ENCODE measurements around the gene PRLHR.

Gene PRLHR

GRCh38 chr10:118587881-118588651, 7.4 kb downstream of the PRLHR start:
- no peak for DNase-seq (ENCODE audit: low read depth, low spot score)

DNA sequence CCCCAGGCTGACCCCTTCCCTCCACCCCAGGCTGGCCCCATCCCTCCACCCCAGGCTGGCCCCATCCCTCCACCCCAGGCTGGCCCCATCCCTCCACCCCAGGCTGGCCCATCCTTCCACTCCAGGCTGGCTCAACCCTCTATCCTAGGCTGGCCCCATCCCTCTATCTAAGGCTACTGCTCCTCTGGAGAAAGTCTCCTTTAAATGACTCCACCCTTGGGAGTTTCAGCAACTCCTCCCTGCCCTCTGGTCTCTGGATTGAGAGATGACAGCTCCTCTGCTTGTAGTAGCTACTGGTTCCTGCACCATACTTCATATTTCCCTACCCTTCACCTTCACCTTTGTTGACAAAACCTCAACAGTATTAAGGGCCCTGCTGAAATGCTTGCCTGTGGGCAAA, 8.5 kb downstream of the PRLHR start:
- DNase-seq (ENCODE audit: low read depth, low spot score), result no peak

- DNase-seq (ENCODE audit: low read depth, low spot score), result no peak
These were observed 9.7 kb downstream of the PRLHR start for GRCh38 chr10:118585794-118586193.

DNA sequence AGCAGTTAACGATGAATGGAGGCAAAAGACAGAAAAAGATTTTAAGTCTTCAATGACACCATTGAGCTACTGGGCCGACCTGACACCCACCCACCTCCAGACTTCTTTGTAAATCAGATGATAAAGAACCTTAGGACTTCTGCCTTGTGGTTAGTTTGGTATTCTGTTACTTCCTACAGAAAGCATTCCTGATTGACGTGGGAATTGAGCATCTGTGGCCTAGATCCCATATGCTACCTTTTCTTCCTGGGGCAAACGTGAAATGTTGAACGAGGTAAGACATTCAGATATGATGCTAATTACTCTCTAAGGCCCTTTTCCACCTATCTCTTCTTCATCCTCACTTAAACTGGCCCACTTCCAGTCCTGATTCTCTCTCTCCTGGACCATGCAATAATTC, 10.2 kb downstream of the PRLHR start:
- DNase-seq (ENCODE audit: low read depth, low spot score), result no peak

DNA sequence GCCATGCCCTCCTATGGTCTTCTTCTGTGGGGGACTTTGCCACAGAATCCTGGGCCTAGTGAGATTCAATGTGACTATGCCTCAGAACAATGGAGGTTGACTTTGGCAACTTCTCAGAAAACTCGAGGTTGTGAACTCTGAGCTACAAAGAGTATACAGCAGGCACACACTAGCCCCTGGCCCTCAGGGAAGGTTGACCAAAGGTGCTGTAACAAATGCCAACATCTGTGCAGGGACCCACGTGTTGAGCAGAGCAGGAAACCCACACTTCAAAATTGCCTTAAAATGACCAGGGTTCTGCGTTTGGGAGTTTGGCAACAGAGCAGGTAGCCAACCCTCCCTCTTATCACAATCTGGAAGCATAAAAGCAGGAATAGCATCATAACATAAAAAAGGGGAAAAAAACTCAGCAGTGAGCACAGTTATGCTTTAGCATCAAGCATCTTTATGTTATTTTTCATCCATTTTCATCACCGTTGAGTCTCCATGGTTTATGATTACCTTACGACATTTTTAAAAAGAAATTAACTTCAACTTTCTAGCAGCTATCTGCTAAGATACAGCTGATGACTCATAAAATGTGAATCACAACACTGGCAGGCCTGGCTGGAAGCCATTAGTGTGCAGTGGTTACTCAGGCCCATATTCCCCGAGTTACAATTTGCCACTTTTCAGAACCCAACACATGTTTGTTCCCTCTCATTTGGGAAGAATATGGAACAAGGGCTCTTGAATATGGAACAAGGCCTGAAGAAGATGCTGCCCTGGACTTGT, 11.1 kb downstream of the PRLHR start:
- DNase-seq (ENCODE audit: low read depth, low spot score), result no peak

DNA sequence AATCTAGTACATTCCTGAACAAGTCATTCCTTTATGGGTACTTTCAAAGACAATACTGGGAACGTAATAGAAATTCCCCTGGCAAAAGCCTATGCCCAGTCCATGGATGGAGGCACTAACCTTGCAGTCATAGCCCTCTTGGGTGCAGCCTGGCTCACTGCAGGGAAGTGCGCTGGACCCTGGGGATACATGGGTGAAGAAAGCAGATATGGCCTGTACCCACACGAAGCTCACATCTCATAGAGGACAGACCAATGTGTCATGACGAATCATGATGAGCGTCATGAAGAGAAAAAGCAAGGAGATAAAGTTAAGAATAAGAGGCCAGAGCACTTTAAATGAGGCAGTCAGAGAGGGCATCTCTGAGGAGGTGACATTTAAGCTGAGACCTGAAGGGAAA, 11.8 kb downstream of the PRLHR start:
- DNase-seq (ENCODE audit: low read depth, low spot score), result no peak

GRCh38 chr10:118582511-118582910, 12.9 kb downstream of the PRLHR start:
- no peak for DNase-seq (ENCODE audit: low read depth, low spot score)

DNA sequence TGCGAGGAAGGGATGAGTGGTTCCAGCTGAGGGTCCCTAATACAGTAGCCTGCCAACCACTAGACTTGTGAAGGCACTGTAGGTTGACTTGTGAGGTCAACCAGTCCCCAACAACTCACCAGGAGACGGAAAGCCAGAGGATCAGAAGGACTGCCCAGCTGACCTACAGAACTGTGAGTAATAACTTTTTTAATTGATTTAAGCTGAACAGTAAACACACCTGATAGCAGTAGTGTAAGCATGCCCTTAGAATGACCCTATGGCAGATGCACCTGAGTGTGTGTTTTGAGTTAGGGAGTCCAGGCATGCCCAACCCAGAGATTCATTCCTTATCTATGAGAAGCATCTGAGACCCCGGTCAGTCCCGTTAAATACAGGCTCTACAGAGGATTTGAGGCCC, 14.1 kb downstream of the PRLHR start:
- no peak for DNase-seq (ENCODE audit: low read depth, low spot score)

DNA sequence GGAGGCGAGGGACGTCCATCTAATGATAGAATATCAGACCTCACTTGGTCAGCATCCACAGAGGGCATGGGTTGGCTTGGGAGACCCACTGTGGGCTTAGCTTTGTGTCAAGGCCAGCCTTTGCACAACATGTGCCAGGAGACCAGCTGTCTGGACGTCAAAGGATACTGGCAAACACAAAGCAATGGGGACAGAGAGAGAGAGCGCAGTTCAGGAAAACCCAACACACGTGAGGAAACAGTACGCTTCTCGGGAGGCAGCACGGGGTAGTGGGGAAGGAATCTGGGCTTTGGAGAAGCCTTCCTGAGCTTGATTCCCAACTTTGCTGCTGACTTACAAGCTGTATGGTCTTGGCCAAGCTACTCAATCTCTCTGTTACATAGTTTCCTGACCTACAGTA, 14.7 kb downstream of the PRLHR start:
- DNase-seq (ENCODE audit: low read depth, low spot score), result no peak

DNA sequence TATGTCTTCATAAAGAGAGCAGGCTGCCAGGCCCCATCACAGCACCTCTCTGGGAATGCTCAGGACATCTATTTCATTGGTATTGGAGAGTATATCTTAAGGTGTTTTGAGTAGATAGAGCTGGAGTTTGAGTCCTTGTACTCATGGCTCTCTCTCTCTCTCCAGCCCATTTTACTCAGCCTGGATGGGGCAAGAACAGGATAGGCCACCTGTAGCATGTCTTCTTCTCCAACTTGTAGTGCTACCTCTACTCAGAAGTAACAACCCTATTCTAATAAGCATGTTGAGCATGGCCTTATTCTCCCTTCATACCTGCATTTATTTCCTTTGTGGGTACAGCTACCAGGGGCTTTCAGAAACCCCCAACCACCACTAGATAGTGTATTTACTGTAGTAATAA, 21.9 kb downstream of the PRLHR start:
- no peak for DNase-seq (ENCODE audit: low read depth, low spot score)

DNA sequence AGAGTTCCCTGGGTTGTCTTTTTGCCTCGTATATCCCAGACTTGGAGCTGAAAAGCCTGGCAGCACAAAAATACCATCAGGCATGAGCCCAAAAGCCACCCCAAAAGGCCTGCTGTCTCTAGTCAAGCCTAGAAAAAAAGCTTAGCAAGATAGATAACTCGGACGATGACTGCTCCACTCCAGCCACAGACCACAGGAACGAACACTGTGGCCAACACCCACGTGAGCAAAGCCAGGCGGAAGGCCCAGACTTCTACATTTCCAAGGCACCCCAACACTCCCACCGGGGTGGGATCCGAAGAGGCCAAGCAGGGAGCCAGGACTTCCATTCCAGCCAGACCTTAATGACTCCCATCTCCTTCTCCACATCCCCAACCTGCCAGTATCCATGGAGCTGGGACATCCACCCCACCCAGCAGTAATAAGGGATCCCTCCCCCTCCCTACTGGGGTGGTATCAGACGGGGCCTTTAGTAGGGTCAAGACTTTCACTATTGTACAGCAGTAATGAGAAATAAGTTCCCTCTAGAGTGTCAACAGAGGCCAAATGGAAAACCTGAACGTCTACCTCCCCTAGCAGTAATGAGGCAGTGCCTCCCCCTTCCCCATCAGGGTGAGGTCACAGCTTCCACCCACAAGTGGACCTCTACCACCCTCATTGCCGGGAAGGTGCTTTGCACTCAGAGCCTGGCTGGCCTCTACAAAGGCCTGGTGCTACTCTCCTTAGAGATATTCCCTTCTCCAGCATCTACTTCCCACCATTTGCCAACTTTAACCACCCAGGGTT, 23.0 kb downstream of the PRLHR start:
- DNase-seq (ENCODE audit: low read depth, low spot score), result no peak

DNA sequence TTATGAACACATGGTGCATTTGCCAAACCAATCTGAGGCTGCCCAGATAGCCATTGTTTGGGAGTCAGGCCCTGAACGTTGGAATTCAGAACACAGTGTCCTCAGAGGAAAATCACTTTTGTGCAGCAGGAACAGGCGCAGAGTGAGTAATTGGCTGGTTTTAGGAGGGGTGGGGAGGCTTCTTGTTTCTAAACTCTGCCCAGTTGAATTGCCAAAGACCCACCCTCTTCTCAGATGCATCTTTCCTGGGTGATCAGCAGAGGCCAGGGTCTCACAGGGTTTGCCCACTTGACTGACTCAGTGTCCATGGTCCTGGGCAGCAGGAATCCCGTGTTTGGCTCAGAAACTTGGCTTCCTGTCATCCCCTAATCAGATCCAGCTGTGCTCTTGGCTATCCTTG, 24.3 kb downstream of the PRLHR start:
- no peak for DNase-seq (ENCODE audit: low read depth, low spot score)

DNA sequence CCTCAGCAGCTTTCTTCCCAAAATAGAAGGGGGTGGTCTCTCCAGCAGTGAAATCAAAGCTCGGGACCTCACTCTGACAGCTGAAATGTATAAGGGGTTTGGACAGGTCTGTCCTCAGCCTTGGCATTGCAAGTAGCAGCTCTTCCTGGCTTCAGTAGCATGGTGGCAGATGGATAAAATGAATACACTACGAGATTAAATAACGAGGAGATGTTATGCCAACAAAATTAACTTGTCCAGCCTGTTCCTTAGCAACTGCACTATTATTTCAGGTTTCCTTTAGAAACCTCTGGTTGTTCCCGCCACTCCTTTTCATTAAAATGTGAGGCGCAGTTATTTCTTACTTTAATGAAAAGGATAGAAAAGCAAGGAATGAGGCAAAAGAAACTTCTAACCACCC, 24.9 kb downstream of the PRLHR start:
- DNase-seq (ENCODE audit: low read depth, low spot score), result no peak

- no peak for DNase-seq (ENCODE audit: low read depth, low spot score)
These were observed 25.6 kb downstream of the PRLHR start for GRCh38 chr10:118569882-118570252.

GRCh38 chr10:118569241-118569881, 26.1 kb downstream of the PRLHR start:
- DNase-seq (ENCODE audit: low read depth, low spot score), result no peak

DNA sequence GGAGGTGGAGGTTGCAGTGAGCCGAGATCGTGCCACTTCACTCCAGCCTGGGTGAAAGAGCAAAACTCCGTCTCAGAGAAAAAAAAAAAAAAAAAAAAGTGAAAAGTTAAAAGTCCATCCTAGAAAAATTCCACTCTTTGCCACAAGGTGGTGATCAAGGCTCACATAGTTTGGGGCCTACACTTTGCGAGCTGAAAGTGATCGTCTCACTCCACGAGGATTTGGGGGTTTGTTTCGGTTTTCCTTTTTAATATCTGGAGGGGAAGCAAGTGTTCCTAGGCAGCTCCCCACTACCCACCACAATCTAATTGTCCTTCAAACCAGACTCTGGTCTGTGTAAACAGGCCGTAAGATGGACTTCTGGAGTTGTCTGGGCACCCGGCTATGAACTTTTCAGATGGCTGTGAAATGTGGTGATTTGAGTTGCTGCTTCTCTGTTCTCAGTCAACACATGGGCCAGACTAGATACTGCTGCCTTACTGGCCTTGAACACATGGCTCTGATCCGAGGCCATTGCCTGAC, 27.1 kb downstream of the PRLHR start:
- DNase-seq (ENCODE audit: low read depth, low spot score), result peak; percentile 29

GRCh38 chr10:118567701-118568248, 27.7 kb downstream of the PRLHR start:
- DNase-seq (ENCODE audit: low read depth, low spot score), result no peak

- DNase-seq (ENCODE audit: low read depth, low spot score), result no peak
These were observed 28.5 kb downstream of the PRLHR start for GRCh38 chr10:118566911-118567310.

DNA sequence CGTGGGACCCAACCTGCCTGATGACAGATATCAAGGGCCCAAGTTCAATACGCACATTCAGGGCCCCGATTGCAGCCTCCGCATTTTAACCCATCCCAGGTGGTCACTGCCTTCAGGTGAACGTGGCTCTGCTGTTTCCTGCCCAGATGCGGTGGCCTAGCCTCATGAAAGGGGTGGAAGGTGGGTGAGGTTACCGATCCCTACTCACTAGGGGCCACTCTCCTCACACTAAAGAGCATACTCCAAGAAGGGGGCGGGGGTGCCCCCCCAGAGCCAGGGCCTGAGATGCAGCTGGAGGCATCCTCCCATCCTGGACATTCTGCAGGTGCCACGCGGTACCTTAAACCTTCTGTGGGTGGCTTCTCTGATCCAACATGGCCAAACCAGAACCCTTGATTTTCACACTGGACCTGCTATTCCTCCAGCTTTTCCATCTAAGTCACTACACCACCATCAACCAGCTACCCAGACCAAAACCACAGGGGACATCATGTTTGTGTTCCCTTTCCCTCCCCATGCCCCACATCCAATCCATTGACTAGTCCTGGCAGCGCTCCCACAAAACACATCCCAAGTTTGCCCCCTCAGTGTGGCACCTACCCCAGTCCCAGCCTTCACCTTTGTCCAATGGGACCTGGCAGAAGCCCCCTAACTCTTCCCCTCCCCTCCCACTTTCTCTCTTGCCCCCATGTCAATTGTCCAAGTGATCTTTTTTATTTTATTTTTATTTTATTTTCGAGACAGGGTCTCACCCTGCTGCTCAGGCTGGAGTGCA, 30.0 kb downstream of the PRLHR start:
- DNase-seq (ENCODE audit: low read depth, low spot score), result no peak

DNA sequence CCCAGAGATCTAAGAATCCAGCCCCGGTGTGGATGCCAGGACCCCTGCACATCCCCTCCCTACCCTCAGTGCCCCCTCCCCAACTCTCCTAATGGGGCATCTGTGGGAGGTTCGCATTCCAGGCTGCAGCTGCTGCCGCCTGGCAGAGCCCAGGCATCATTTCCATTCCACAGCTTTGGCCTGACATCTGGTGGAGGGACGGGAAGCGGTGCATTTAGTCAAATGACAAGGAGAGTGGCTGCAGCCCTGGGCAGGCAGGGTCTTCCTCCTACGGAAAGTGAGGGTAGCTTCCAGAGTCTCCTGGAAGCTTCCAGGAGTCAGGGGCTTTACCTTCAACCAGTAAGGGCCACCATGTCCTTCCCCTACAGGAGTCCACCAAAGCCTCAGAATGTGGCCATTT, 30.8 kb downstream of the PRLHR start:
- DNase-seq (ENCODE audit: low read depth, low spot score), result no peak

DNA sequence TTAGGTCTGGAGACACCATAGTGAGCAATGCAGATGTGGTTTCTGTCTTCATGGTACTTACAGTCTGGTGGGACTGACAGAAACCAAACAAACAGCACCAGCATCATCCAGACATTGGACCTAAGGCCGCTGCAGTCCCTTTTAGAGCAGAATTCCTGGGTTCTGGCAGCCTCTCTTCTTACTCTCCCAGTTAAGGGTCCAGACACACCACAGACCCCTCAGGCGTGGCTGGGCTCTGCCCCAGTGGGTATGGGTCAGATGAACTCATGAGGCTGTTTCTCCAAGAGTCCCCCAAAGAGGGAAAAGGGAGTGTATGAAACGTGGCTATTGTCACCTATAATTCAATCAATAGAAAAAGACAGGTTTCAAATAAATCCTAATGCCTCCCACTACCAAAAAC, 31.3 kb downstream of the PRLHR start:
- DNase-seq (ENCODE audit: low read depth, low spot score), result no peak
